ENCODE results near the gene CAND2. TPM values are rescaled to one million over a fixed set of nuclear protein-coding genes. Genes with fewer than 3 reads are reported as not detected.

Gene CAND2
- total and polyA plus RNA-seq, 9 donors: 3.5 to 25.1 (median 16.6) TPM

DNA sequence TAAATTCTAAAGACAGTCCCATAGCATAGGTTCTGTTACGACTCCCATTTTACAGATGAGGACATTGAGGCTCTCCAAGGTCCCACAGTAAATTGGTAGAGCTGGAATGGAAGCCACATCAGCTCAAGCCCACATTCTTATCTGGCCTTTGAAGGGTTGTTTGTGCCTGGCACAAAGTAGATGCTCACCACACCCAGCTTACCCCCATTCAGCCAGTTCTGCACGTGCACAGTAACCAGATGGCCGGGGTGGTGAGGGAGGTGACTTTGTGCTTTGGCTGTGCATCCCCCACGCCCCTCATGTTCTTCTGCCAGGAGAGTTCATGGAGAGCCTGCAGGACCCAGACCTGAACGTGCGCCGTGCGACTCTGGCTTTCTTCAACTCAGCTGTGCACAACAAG, 28.7 kb downstream of the CAND2 start:
- no peak for DNase-seq

DNA sequence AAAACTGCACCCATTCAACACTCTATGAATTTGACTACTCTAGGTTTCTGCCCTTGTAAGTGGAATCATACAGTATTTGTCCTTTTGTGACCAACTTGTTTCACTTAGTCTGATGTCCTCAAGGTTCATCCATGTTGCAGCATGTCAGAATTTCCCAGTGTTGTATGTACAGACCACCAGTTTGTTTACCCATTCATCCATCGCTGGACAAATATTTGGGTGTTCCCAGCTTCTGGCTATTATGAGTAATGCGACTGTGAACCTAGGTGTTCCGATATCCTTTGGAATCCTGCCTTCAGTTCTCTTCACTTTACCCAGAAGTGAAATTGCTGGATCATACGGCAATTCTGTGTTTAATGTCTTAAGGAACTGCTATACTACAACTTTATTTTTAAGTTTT, 32.3 kb downstream of the CAND2 start:
- 89 to 93% (median 91%) methylated on average over 4 of the region's 4 CpGs for WGBS, 3 donors
- H3K36me3 ChIP-seq: no peaks in the 10 kb centered on the region
- H3K27me3 ChIP-seq: no peaks in the 10 kb centered on the region
- H3K27ac ChIP-seq: no peak overlapping the region
- no peak for DNase-seq
- no peak overlapping the region for H3K4me3 ChIP-seq
- no peaks in the 10 kb centered on the region for H3K9me3 ChIP-seq
- intact Hi-C loops (cut with DNase I): no loop called here
- TF ChIP-seq EP300 (IDR thresholded peaks at IDR 0.05): no peak
- TF ChIP-seq, protein P1, sequence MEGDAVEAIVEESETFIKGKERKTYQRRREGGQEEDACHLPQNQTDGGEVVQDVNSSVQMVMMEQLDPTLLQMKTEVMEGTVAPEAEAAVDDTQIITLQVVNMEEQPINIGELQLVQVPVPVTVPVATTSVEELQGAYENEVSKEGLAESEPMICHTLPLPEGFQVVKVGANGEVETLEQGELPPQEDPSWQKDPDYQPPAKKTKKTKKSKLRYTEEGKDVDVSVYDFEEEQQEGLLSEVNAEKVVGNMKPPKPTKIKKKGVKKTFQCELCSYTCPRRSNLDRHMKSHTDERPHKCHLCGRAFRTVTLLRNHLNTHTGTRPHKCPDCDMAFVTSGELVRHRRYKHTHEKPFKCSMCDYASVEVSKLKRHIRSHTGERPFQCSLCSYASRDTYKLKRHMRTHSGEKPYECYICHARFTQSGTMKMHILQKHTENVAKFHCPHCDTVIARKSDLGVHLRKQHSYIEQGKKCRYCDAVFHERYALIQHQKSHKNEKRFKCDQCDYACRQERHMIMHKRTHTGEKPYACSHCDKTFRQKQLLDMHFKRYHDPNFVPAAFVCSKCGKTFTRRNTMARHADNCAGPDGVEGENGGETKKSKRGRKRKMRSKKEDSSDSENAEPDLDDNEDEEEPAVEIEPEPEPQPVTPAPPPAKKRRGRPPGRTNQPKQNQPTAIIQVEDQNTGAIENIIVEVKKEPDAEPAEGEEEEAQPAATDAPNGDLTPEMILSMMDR (IDR thresholded peaks at IDR 0.05): no peak
- TF ChIP-seq POLR2A (IDR thresholded peaks at IDR 0.05): no peak
- no peaks in the 10 kb centered on the region for H3K4me1 ChIP-seq (ENCODE audit: insufficient read depth)

More for the DNA sequence above, 28.7 kb downstream of the CAND2 start:
- intact Hi-C loops (cut with DNase I): no loop called here
- Histone ChIP-seq H3K36me3 (no peaks in the 10 kb centered on the region), H3K9me3 (no peaks in the 10 kb centered on the region), H3K27me3 (no peaks in the 10 kb centered on the region), H3K27ac (no peak overlapping the region), H3K4me1 (ENCODE audit: insufficient read depth) (no peaks in the 10 kb centered on the region), H3K4me3 (no peak overlapping the region)
- 72 to 82% (median 80%) methylated on average over 8 of the region's 8 CpGs for WGBS, 3 donors
- TF ChIP-seq, protein P1 (IDR thresholded peaks at IDR 0.05): no peak

DNA sequence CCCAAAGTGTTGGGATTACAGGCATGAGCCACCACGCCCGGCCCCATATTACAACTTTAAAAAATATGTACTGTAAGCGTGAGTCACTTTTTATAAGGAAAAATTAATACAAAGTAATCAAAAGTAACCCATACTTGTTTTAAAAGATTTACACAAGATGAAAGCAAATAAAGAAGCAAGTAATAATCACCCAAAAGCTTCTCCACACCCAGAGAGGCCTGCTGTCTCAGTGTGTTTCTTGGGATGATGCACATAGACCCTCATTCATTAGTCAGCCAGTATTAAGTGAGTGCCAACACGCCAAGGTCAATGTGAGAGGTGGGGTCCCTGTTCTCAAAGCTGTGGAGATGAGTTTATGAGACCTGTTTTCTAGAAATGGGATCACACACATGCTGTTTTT, 32.9 kb downstream of the CAND2 start:
- no peak for TF ChIP-seq POLR2A (IDR thresholded peaks at IDR 0.05)
- TF ChIP-seq, protein P1 (IDR thresholded peaks at IDR 0.05): no peak
- TF ChIP-seq EP300 (IDR thresholded peaks at IDR 0.05): no peak
- Histone ChIP-seq H3K4me1 (ENCODE audit: insufficient read depth) (no peaks in the 10 kb centered on the region), H3K9me3 (no peaks in the 10 kb centered on the region), H3K27ac (no peak overlapping the region), H3K36me3 (no peaks in the 10 kb centered on the region), H3K27me3 (no peaks in the 10 kb centered on the region), H3K4me3 (no peak overlapping the region)
- 84 to 87% (median 87%) methylated on average over 4 of the region's 4 CpGs for WGBS, 3 donors
- DNase-seq: no peak
- intact Hi-C loops (cut with DNase I): no loop called here

DNA sequence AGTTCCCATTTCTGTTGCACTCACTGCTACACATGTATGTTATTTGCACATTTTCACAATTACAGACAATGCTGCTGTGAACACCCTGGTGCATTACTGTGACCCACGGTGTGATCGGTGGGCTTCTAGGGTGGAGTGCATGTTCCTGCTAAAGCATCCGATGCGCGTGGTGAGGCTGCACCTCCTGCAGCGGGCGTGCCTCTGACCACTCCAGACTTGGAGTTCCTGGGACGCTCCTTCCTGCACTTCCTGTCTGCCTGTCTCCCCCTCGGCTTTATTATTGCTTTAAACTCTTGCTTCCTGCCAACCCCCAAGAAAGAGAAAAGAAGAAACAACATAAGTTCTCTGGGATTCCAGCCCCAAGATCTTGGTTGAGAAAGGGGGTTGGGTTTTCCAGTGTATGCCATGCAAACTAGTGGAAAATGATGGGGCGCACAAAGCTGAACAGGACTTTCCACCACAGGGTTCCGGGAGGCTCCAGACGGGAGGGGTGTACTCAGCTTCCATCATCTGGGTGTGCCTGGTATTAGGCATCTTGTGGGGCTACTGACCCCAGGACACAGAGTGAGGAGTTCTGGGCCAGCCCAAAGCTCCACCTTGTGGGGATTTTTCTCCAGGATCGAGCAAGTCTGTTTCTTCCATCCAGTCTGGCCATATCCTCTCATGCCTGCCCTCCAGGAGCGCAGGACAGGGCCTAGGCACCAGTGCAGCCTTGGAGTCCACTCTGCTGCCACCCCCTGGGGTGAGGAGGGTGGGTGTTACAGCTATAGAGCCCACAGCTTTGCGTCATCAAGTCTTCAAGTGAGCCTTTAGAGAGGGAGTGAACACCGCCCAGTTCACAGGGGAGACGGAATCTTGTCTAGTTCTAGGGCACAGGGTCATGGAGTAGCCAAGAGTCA, 33.7 kb downstream of the CAND2 start:
- Histone ChIP-seq H3K4me1 (ENCODE audit: insufficient read depth) (no peaks in the 10 kb centered on the region), H3K4me3 (no peak overlapping the region), H3K27me3 (no peaks in the 10 kb centered on the region), H3K9me3 (no peaks in the 10 kb centered on the region), H3K36me3 (no peaks in the 10 kb centered on the region), H3K27ac (no peak overlapping the region)
- intact Hi-C loops (cut with DNase I): no loop called here
- TF ChIP-seq, protein P1 (IDR thresholded peaks at IDR 0.05): no peak
- no peak for TF ChIP-seq EP300 (IDR thresholded peaks at IDR 0.05)
- TF ChIP-seq POLR2A (IDR thresholded peaks at IDR 0.05): no peak
- WGBS, 3 donors: 73 to 79% (median 75%) methylated on average over 17 of the region's 17 CpGs
- no peak for DNase-seq
